IPS-18a (cell line): Measurements from ENCODE around the gene RPL4.

Experiments used
- H3K27ac ChIP-seq: one replicate; pipeline ENCODE4 v1.5.1; 2013; ENCODE audit warnings: low read length
- H3K27me3 ChIP-seq: one replicate; pipeline ENCODE4 v1.6.1; 2013; ENCODE audit warnings: mild to moderate bottlenecking, low read length; ENCODE audit not compliant: control insufficient read depth, insufficient read depth
- H3K36me3 ChIP-seq: one replicate; pipeline ENCODE4 v1.6.1; 2013; ENCODE audit warnings: low read depth, low read length; ENCODE audit not compliant: control insufficient read depth
- H3K4me1 ChIP-seq: one replicate; pipeline ENCODE4 v1.6.1; 2013; ENCODE audit warnings: low read depth, low read length; ENCODE audit not compliant: control insufficient read depth
- H3K4me3 ChIP-seq: one replicate; pipeline ENCODE4 v1.5.1; 2013; ENCODE audit warnings: low read length
- H3K9ac ChIP-seq: one replicate; pipeline ENCODE4 v1.6.1; 2013; ENCODE audit warnings: mild to moderate bottlenecking, low read length, moderate library complexity
- H3K9me3 ChIP-seq: one replicate; pipeline ENCODE4 v1.6.1; 2013; ENCODE audit warnings: low read depth, low read length; ENCODE audit not compliant: control insufficient read depth

Gene RPL4

GRCh38 chr15:66504563-66505429, at the start of gene RPL4, which contains the start of gene ZWILCH:
TSS of gene RPL4 (minus strand) at chr15:66504855. CDS start at chr15:66504790, 65 bp downstream.
TSS of gene ZWILCH (plus strand) at chr15:66505326. CDS start at chr15:66505339, 13 bp downstream.
- no peaks in the 10 kb centered on the region for H3K27me3 ChIP-seq
- H3K27ac ChIP-seq, result peak within 1 kb of the TSS; percentile 88
- no peaks in the 10 kb centered on the region for H3K4me1 ChIP-seq
- H3K9me3 ChIP-seq, result no peaks in the 10 kb centered on the region
- peaks cover 43% of the 10 kb centered on the region for H3K36me3 ChIP-seq
- H3K9ac ChIP-seq, result peak within 1 kb of the TSS; percentile 96
- peak within 1 kb of the TSS; percentile 91 for H3K4me3 ChIP-seq

DNA sequence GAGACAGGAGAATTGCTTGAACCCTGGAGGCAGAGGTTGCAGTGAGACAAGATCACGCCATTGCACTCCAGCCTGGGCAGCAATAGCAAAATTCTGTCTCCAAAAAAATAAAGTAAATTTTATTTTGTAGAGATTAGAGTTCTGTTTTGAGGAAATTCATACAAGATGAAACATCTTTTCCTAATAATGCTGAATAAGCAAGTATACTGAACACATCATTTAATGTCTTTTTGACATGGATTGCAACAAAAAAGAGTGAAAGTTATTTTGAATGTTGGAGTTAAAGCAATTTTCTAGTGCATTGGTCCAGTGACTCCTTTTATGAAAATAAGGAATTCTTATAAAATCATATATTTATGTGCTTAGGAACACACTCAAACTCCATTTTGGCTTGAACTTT, 40.6 kb upstream of the RPL4 start:
- Histone ChIP-seq H3K27me3 (no peaks in the 10 kb centered on the region), H3K9me3 (no peaks in the 10 kb centered on the region), H3K36me3 (peaks cover 24% of the 10 kb centered on the region), H3K9ac (no peak overlapping the region), H3K4me3 (no peak overlapping the region), H3K27ac (no peak overlapping the region), H3K4me1 (no peaks in the 10 kb centered on the region)

DNA sequence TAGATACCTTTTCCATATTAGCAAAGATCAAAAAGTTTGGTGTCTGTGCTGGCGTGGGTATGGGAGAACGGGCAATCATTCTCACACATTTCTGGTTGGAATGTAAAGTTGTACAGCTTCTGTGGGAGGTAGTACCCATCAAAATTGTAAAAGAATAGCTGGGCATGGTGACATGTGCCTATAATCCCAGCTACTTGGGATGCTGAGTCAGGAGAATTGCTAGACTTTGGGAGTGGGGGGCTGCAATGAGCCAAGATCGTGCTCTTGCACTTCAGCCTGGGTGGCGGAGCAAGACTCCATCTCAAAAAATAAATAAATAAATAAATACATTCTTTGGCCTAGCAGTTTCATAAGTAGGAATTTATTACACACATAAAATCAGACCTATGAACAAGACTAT, 38.2 kb upstream of the RPL4 start:
- no peaks in the 10 kb centered on the region for H3K27me3 ChIP-seq
- H3K4me3 ChIP-seq, result no peak overlapping the region
- H3K9ac ChIP-seq, result no peak overlapping the region
- H3K36me3 ChIP-seq, result peaks cover 29% of the 10 kb centered on the region
- no peaks in the 10 kb centered on the region for H3K4me1 ChIP-seq
- H3K9me3 ChIP-seq, result no peaks in the 10 kb centered on the region
- H3K27ac ChIP-seq, result no peak overlapping the region

DNA sequence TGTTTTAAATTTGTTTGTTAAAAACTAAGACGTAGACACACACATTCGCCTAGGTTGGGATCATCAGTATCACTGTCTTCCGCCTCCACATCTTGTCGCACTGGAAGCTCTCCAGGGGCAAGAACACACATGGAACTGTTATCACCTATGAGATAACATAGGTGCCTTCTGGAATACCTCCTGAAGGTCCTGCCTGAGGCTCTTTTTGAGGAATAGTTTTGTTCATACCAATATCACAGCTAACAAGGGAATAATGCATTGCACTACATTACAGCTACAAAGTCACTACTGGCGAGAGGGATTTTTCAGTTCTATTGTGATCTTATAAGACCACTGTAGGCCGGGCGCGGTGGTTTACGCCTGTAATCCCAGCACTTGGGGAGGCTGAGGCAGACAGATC, 30.4 kb upstream of the RPL4 start:
- Histone ChIP-seq H3K9ac (no peak overlapping the region), H3K27ac (no peak overlapping the region), H3K4me1 (no peaks in the 10 kb centered on the region), H3K9me3 (no peaks in the 10 kb centered on the region), H3K36me3 (peaks cover 50% of the 10 kb centered on the region), H3K4me3 (no peak overlapping the region), H3K27me3 (no peaks in the 10 kb centered on the region)

- H3K36me3 ChIP-seq, result peaks cover 59% of the 10 kb centered on the region
- no peak overlapping the region for H3K9ac ChIP-seq
These were observed 20.2 kb upstream of the RPL4 start for GRCh38 chr15:66524838-66525237.

DNA sequence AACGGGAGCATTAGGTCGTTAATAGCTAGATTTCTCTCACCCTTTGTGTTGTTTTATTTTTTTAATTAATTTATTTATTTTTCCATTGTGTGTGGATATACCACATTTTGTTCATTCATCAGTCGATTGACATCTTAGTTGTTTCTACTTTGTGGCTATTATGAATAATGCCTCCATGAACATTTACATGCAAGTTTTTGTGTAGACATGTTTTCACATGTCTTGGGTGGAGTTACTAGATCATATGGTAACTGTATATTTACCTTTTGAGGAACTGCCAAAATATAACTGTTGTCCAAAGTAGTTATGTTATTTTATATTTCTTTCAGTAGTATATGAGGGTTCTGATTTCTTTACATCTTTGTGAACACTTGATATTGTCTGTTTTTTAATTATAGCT, 19.3 kb upstream of the RPL4 start:
- Histone ChIP-seq H3K4me1 (no peaks in the 10 kb centered on the region), H3K27ac (no peak overlapping the region), H3K27me3 (no peaks in the 10 kb centered on the region), H3K9me3 (no peaks in the 10 kb centered on the region), H3K9ac (no peak overlapping the region), H3K4me3 (no peak overlapping the region), H3K36me3 (peaks cover 53% of the 10 kb centered on the region)

More at GRCh38 chr15:66524838-66525237, 20.2 kb upstream of the RPL4 start:
- H3K27ac ChIP-seq, result no peak overlapping the region
- no peak overlapping the region for H3K4me3 ChIP-seq
- H3K27me3 ChIP-seq, result no peaks in the 10 kb centered on the region
- no peaks in the 10 kb centered on the region for H3K9me3 ChIP-seq
- no peaks in the 10 kb centered on the region for H3K4me1 ChIP-seq

DNA sequence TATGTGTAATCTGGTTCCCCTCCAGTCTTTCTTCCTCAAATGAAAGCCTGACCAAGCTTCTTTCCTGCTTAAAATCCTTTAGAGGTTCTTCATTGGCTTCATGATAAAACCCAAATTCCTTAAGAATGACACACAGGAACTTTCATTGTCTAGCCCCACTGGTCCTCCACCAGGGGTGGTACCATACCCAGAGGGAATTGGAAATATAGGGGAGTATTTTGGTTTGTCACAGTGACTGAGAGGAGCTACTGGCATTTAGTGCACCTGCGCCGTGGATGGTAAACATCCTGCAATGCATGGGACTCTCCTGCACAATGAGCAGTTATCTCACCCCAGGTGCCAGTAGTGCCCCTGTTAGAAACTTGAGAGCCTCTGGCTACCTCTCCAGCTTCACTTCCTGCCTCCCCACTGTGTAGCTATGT, 11.3 kb upstream of the RPL4 start:
- no peak overlapping the region for H3K9ac ChIP-seq
- peaks cover 45% of the 10 kb centered on the region for H3K36me3 ChIP-seq
- no peak overlapping the region for H3K27ac ChIP-seq
- peaks cover 5% of the 10 kb centered on the region for H3K4me1 ChIP-seq
- no peaks in the 10 kb centered on the region for H3K27me3 ChIP-seq
- H3K4me3 ChIP-seq, result no peak overlapping the region
- H3K9me3 ChIP-seq, result no peaks in the 10 kb centered on the region

DNA sequence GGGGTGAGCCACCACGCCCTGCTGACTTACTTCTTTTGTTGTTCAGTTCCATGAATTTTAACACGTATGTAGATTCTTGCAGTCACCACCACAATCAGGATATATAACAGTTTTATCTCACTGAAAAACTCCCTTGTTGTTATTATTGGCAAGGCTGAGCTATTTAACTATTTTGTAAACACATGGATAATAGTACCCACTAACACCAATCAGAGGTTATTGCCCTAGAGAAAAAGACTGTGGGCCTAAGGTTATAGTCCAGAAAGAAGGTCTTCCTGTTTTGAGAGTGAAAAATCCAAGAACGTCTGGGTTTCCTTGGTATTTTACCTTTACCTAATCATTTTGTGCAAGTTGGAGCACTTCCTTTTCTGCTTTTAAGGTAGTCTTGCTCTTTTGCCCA, 9.9 kb upstream of the RPL4 start:
- no peak overlapping the region for H3K4me3 ChIP-seq
- no peaks in the 10 kb centered on the region for H3K27me3 ChIP-seq
- no peak overlapping the region for H3K9ac ChIP-seq
- H3K36me3 ChIP-seq, result peaks cover 40% of the 10 kb centered on the region
- no peaks in the 10 kb centered on the region for H3K9me3 ChIP-seq
- H3K4me1 ChIP-seq, result peaks cover 5% of the 10 kb centered on the region
- no peak overlapping the region for H3K27ac ChIP-seq

DNA sequence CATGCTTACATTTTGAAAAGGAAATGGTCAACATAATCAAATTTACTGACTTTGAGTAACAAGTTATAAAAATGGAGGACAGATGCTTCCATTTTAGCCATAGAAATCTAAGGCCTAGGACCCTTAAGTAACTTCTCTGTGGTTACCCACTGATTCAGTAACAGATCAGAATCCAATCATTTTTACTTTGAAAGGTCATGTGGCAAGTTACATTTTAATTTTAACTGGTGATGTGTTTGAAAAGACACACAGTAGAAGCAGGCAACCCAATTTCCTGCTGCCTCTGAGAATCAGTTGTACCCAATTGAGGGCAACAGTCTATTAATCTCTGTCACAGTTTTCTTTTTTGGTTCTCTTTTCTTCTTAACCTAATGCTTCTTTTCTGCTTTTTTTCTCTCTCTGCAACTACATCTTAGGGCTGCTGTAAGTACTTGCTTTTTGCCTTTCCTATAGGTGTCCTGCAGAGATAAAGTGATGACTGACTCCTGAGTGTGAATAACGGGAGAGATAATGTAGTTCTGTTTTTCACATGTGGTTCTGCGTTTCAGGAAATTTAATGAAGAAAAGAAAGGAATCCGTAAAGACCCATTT, 3.7 kb upstream of the RPL4 start:
- Histone ChIP-seq H3K9ac (no peak overlapping the region), H3K27ac (no peak overlapping the region), H3K36me3 (peaks cover 12% of the 10 kb centered on the region)

DNA sequence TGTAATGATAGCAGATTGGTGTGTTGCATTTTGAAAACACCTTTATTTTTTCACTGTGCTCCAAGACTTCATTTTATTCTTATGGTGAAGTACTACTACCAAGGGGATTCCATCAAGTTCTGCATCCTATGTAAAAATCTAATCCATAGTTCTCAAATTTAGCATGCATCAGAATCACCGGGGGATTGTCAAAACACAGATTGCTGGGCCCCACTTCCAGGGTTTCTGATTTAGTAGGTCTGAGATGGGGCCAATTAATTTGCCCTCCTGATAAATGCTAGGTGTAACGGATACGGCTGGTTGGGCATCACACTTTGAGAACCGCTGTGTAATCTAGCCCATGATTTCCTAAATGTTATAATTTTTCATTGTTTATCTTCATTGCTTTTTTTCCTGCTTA, 1.2 kb upstream of the RPL4 start:
- H3K9ac ChIP-seq, result peak overlapping the region; percentile 96
- no peak overlapping the region for H3K27ac ChIP-seq
- H3K4me1 ChIP-seq, result no peaks in the 10 kb centered on the region
- H3K4me3 ChIP-seq, result peak overlapping the region; percentile 91
- H3K36me3 ChIP-seq, result peaks cover 38% of the 10 kb centered on the region
- no peaks in the 10 kb centered on the region for H3K27me3 ChIP-seq
- no peaks in the 10 kb centered on the region for H3K9me3 ChIP-seq

More for the DNA sequence above, 3.7 kb upstream of the RPL4 start:
- no peaks in the 10 kb centered on the region for H3K4me1 ChIP-seq
- no peak overlapping the region for H3K4me3 ChIP-seq
- H3K9me3 ChIP-seq, result no peaks in the 10 kb centered on the region
- H3K27me3 ChIP-seq, result no peaks in the 10 kb centered on the region

DNA sequence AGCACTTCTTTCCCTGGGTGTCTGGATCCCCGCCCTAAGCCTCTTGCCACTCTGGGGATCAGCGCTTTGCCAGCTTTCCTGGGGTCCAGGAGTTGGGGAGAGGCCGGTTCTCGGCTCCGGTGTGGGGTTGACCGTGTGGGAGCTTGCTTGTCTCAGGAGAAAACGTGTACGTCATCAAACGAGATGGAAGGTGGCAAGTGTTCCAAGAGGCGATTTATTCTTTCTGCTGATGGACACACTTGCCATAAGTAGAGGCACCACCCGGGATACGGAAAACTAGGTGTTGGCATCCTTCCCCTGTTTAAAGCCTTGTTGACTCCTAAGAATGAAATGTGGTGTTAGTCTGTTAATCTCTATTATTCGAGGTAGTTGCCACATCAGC, 766 bp upstream of the RPL4 start:
- Histone ChIP-seq H3K36me3 (peaks cover 39% of the 10 kb centered on the region), H3K27me3 (no peaks in the 10 kb centered on the region), H3K9me3 (no peaks in the 10 kb centered on the region), H3K9ac (peak overlapping the region; percentile 96), H3K27ac (peak overlapping the region; percentile 88), H3K4me1 (no peaks in the 10 kb centered on the region), H3K4me3 (peak overlapping the region; percentile 91)
